GM21390 (cell line): ENCODE data around the gene SLC10A1.
"Not testable (repeated sequence)": the region's sequence is repeated elsewhere in the genome, so short reads cannot be mapped to it uniquely, and the experiment has no call there.

Source experiments
- ATAC-seq: cut with Tn5 transposase; IDR thresholded peaks from one replicate; pipeline ENCODE4 v1.9.1; 2021; ENCODE audit not compliant: unreplicated experiment

Gene SLC10A1

DNA sequence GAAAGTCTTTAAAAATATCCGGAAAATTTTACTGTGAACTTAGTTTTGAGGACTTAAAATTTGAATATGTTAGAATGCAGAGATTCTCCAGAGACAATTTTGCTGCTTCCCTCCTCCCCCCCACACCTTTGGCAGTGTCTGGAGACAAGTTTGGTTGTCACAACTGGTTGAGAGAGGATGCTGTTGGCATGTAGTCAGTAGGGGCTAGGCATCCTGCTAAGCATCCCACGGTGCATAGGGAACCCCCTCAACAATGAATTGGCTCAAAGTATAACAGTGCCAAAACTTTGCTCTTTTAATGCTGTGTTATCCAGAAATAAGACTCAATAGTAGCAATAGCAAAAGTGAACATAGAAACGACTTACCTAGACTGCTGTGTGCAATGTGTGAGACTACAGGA is 26.5 kb downstream of the SLC10A1 start:
- no peak for ATAC-seq

DNA sequence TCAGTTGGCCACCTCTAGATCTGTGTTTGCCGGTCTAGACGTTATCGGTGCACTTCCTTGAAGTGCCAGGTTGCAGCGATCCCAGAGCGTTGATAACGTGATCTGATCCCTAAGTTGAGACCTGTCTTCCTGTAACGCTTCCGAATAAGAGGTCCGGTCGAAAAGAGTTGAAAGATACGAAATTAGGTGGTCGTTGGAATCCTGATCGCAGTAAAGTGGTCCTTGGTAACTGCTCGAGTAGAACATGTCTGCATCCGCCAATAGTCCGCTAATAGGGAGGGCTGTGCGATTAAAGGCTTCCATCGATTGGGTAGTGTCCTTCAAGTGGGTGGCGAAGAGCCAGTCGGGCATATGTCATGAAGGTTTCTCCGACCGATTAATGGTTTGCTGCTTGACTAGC is 27.4 kb downstream of the SLC10A1 start:
- ATAC-seq: no peak

DNA sequence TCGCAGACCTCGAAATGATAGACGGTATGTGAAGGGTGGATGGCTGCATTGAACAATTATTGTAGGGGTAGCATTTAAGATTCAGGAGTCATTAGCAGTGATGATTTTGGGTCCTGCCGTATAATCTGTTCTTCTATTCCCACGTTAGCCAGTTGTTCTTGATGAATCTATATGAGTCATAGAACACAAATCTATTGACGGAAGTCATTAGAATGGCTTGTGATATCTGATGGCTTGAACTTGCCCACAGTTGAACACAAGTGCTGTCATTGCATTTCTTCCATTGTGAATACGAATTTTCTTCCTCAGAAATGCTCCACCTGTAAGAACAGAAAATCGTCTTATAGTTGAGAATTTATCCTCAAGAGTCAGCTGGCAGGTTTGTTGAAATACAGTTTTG is 28.2 kb downstream of the SLC10A1 start:
- ATAC-seq: no peak

DNA sequence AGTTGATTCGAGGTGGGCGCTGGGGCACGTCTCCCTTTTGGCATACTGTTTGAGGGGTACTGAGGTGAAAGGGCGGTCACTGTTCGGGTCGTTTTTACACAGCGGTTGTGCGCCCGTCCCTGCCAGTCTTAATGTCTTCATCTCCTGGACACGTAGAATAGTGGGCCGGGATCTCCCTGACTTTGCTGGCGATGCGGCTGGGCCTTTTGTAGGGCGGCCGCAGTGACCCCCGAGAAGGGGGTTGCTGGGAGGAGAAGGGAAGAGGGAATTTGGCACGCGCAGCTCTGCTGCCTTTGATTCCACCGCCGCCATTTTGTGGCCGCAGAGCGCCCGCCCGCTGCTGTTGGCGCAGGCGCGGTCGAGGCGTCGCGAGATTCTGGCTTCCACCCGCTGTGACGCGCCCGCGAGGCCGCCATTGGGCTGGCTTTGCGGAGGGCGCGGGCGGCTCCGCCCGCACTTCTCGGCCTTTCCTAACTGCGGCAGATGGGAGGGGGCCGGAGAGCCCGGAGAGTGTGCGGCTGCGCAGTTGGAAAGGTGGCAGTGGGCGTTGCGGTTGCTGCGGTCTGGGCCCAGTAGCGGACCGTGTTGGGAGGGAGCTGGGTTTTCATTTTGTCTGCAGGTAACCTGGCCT is 29.6 kb downstream of the SLC10A1 start:
- ATAC-seq: peak; percentile 68

DNA sequence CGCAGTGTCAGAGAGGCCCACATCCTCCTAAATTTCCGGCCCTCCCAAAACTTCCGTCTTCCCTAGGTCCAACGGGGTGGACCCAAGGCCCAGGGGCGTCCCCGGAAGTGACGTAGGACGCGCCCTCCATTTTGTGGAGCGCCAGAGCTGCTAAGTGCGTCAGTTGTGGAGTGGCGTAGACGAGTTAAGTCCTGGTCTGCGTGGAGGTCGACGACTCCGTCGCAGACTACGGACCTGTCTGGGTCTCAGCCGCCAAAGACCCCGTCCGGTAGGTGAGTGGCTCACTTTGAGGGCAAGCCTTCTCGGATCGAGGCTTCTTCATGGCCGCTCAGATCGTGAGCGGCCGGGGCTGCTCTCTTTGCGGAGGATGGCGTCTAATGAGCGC is 30.1 kb downstream of the SLC10A1 start, which contains the start of gene SRSF5:
Gene SRSF5, plus strand, starts transcription at position 159 of the 385 bp plus-strand sequence. CDS start 1,015 bp downstream, outside the sequence.
- ATAC-seq: peak; percentile 81

DNA sequence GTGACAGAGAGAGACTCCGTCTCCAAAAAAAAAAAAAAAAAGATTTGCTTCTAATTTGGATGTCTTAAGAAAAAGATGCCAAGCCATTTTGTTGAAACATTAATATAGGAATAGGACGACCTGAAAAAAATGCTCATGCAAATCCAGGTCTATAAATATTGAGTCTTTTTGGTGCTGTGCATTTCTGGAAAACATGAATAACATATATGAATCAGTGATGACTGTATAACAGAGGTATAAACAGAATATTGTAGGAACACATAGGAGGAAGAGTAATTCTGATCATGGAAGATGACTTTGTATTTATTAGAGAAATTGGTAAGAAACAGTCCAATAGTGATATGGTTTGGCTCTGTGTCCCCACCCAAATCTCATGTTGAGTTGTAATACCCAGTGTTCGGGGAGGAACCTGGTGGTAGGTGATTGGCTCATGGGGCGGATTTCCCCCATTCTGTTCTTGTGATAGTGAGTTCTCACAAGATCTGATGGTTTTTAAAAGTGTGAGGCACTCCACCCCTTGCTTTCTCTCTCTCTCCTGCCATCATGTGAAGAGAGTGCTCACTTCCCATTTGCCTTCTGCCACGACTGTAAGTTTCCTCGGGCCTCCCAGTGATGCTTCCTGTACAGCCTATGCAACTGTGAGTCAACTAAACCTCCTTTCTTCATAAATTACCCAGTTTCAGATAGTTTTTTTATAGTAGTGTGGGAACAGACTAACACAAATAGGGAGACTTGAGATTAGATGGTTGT is 33.1 kb downstream of the SLC10A1 start:
- no peak for ATAC-seq

DNA sequence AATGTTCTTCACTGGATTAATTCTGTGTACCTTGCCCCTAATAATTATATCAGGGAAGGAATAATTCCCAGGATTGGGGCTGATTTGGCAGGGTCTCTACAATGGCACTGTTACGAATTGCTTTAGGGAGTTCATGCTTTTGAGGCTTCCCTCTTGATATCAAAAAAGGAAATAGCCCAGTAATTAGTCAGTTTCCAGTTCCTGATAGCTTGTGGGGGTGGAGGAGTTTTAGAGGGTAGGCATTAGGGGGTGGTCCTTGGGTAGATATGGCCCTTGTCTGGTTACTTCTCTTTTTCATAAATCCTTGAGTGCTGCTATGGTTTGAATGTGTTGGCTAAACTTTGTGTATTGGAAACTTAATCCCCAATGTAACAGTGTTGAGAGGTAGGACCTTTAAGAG is 36.2 kb downstream of the SLC10A1 start:
- no peak for ATAC-seq

DNA sequence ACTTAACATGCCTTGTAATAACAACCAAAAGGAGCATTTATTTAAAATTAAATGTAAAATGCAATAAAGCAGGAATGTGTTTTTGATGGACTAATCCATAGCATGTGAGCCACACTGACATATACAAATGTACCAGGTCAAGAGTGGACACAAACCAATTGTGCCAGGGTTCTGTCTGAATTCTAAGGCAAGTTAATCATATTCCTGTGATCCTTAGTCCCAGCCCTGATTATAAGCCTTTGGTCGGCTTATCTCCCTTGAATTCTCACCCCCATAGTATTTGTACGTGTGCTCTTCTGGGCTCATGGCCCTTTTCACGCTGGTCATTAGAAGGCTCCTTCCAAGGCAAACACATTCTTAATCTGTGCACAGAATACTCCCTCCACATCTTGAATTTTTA is 40.7 kb downstream of the SLC10A1 start:
- no peak for ATAC-seq

DNA sequence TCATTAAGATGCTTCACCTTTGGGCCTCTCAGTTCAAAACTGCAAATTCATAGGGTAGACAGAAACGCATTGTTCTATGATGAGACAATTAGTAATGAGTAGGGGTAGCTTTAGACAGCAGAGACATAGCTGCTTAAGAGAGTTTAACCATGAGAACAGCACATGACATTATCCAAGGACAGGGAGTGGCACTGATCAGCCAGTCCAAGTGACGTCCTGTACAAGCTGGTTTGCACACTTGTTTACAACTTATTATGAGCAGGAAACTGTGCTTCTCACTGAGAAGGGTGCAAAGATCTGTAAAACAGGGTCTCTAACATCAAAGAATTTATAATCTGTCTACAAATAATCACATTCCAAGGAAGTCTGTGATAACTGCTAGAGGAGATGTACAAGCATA is 41.3 kb downstream of the SLC10A1 start:
- no peak for ATAC-seq

DNA sequence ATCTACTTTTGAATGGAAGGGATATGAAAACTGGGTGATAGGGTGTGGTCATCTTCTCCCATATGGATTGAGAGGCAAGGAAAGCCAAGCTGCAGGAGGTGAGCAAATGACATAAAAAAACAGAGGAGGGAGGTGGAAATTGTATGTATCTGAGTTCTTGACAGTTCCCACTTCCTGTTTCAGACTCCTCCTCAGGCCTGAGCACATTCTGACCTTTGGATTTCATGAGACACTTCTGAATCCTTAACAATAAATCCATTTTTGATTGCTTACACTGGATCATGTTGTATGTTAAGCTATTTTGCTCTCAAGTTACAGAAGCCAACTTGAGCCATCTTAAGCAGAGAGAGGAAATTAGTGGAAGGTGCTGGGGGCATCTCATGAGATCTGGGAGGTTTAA is 41.7 kb downstream of the SLC10A1 start:
- ATAC-seq: no peak

DNA sequence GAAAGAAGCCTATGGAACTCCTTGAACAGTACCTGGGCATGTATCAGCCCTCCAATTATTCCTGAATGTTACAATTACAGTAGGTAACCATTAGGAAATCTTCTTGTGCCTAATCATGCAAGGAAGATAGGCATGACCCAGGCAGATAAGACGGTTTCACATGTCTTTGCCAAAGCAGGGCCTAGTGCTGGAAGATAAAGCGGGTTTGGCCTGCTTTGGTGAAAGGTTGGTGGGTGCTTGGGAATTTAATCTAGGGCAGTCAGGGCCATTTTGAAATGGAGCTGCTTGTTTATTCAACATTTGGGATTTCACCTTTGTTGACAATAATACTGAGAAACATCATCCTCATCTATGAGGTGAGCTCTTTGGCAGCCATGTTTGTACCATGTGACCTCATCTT is 42.6 kb downstream of the SLC10A1 start:
- ATAC-seq: no peak

DNA sequence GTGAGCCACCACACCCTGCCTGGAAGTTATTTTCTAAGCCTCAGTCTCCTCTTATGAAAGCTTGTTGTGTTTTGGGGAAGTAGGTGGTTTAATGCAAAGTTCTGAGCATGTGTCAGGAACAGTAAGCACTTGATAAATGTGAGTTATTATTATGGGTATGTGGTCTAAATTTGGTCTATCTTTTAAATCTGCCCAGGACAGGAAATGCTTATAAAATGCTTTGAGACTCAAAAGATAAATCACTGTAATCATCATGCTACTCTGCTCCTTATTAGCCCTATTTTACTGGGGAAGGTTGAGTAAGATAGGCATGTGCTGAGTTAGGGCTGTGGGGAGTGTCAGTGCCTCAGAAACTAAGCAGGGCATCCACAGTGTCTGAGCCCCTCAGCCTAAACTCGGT is 43.2 kb downstream of the SLC10A1 start:
- no peak for ATAC-seq

DNA sequence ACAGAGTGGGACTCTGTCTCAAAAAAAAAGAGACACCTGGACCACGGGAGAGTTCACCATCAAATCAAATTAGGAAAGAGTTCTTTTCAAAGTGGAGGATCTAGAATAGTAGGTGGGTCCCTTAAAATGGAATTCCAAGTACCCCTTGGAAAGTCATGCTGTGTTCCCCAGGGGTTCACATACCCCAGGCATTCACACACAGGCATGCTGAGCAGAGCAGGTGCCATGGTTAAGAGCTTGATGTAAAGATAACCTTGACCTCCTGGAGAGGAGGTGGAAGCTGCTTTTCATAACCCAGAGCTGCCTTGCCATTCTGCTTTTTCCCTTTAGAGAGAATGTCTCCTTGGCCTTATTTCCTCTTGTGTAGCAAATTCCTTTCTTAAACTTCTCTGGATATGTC is 44.3 kb downstream of the SLC10A1 start:
- ATAC-seq: no peak

DNA sequence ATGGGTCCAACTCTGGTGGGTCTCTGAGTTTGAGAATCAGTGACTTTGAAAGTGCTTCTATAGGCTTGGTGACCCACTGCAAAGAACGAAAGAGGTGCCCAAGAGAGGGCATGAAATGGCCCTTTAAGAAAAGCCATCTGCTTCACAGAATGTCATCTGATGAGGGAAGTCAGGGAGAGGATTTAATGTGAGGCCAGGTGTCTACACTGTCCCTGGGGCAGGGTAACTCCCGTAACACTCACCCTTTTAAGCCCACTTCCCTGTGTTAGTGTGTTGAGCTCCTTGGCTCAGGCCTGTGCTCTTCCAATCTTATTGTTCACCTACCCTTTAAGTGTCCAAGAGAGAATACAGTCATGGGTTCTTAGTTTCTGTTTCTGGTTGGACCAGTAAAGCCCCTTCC is 46.5 kb downstream of the SLC10A1 start:
- ATAC-seq: no peak

DNA sequence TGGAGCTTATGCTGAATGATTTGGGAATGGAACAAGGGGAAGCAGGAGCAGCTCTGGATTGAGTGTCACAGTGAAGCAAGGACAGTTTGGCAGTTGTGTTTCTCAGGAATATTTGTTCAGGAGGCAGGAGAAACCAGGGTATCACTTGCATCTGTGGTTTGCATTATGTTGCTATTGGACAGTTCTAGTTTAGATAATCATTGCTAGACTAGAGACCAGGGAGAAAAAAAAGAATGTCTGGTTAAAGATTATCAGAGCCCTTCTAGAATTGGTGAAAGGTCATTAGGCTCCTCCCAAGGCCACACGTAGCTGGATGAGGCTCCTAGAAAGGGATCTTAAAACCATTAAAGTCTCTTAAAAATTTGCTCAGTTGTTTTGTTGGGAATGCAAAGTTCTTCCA is 47.1 kb downstream of the SLC10A1 start:
- no peak for ATAC-seq

DNA sequence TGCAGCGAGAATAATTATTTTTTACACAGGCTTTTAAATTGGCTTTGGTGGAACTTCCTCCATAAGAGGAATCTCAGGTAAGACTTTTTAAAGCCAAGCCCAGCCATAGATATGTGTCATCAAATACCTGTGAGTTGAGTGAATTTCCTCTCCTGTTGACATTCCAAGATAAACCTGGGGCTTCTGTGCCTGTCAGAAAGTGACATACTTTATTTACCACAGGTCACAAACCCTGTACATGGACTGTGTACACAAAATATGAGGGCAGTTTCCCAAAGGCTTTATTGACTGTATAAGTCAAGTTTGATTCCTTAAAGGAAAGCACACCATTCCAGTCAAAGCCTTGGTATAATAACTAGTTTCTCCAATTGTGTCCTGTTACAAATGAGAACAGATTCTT is 56.0 kb downstream of the SLC10A1 start:
- ATAC-seq: no peak

DNA sequence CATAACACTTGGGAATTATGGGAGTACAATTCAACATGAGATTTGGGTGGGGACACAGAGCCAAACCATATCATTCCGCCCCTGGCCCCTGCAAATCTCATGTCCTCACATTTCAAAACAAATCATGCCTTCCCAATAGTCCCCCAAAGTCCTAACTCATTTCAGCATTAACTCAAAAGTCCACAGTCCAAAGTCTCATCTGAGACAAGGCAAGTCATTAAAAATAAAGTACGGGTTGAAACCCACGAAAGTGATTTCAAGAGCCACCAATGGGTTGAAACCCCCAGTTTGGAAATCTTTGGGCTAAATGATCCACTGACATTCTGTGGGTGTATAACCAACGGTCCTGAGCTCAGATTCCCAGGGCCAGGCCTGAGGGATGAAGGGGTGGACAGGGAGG is 60.6 kb downstream of the SLC10A1 start:
- ATAC-seq: not testable (repeated sequence)

DNA sequence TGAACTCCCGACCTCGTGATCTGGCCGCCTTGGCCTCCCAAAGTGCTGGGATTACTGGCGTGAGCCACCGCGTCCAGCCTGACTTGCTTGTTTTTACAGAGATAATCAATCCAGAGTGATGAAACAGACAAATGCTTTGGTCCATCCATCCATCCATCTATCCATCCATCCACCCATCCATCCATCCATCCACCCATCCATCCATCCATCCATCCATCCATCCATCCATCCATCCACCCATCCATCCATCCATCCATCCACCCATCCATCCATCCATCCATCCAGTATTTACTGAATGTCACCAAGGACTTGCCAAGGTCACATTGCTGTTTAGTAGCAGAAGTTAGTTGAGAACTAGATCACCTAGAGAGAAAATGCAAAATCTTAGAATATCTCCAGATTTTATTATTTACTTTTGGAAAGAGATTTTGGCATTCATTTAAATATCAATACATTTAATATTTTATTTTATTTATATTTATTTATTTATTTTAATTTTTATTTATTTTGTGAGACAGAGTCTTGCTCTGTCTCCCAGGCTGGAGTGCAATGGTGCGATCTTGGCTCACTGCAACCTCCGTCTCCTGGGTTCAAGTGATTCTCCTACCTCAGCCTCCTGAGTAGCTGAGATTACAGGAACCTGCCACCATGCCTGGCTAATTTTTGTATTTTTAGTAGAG is 65.0 kb downstream of the SLC10A1 start:
- not testable (repeated sequence) for ATAC-seq

DNA sequence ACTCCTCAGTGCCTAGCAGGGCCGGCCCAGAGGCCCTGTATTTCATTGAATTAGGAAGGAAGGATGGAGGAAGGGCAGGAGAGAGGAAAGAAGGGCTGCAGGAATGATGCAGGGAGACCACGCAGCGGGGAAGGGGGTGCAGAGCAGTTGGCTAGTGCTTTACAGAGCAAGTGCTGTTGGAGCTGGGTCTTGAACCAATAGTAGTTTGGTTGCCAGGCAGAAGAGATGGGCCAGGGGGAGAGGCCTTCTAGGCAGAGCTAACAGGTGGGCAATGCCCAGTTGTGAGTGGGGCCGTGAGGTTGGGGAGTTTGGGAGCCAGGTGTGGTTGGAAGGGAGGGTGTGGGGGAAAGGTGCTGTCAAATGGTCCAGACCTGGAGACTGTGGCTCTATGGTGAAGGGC is 69.2 kb downstream of the SLC10A1 start:
- ATAC-seq: no peak

DNA sequence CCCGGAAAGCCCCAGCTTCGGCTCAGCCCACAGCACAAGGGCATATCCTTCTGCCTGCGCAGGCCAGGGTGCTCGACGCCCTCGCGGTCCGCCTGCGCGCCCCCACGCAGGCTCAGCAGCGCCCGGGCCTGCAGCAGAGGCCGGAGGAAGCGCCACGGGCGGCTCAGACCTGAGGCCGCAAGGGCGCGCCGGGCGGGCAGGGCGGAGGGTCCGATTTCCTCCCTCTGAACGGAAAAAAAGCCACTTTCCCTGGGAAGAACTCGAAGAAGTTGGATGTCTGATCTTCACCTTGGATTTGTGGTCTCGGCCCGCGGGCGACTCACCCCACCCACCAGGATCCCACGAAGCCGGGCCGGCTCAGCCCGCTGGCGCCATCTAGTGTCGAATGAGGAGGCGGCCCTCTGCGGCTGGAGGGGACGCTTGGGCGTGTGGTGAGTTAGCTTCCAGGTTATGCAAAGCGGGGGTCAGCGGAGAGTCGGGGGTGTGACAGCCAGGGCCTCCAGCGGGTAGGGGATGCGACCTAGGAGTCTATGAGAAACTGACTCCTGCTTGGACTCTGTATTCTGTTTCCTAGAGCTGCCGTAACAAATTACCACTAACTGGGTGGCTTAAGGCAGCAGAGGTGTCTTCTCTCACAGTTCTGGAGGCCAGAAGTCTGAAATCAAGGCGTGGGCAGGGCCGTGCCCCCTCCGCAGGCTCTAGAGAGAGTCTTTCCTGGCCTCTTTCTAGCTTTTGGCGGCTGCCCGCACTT is 70.1 kb downstream of the SLC10A1 start:
- peak; percentile 85 for ATAC-seq
